ENCODE data around the gene CACNB4. TPM values are rescaled to one million over a fixed set of nuclear protein-coding genes. Genes with fewer than 3 reads are reported as not detected.
"Not testable (repeated sequence)": the region's sequence is repeated elsewhere in the genome, so short reads cannot be mapped to it uniquely, and the experiment has no call there.

CACNB4 gene
- polyA plus RNA-seq, 1 donor from 2014 or later, result 29.0 TPM

DNA sequence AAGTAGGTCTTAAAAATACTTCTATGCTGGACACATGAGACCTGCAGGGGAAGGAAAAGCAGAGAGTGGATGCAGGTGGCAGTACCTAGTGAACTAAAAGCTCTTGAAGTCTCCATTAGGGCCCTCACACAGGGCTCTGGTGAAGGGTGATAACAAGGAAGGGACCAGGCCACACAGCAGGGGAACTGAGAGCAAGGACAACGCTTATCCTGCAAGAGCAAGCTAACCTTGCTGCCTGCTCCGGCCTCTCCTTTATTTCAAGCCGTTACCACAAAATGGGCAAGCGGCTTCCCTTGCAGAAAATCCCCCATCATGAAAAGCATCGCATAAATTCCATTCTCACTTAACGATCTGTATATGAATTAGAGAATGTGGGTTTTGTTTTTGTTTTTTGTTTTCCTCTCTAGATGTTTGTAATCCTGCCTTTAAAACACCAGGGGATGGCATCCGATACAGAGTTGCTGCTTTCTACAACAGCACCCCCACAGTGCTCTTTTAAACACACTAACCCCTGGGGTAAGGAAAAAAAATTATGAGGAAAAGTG is 64.5 kb downstream of the CACNB4 start:
- no peak overlapping the region for H3K9ac ChIP-seq (ENCODE audit: low read length)
- no peak overlapping the region for H3K4me2 ChIP-seq (ENCODE audit: low read length)

DNA sequence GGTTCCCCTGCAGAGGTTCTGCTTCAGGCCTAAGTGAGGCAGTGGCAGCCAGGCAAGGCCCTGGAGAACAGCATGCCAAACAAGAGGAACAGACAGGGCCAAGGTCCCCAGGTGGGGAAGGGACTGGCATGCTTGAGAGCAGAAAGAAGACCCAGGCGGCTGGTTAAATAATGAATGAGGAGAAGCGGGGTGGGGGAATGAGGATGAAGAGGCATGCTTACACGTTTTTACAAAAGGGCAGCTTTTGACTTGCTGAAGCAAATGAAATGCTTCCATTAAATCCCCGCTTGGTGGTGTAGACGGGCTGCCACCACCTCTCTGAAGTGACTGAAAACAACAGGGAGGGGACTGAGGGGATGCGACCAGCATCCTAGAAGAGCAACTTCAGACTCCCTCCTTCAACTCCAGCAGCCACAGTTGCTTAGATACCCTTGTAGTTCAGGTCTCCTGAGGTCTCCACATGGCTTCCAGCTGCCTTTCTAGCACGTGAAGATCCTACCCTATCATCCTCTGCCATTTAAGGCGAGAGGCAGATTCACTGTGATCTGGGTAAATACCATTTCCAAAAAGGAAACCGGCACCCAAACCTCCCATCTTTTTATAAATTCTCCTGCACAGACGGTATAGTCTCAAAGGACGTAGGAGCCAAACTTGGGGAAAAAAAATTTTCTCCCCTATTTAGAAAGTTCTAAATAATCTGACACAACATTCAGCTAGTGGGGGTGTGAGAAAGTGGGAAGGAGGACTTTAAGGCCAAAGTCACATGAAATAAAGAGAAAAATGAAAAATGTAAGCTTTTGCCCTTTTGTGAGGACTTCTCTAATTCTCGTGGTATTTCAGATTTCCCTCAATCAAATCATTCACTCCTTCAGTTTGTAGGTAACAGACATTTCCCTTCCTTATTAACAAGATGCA is 65.6 kb downstream of the CACNB4 start:
- no peaks in the 10 kb centered on the region for H3F3A ChIP-seq (ENCODE audit: insufficient read depth, low read length, poor library complexity, severe bottlenecking)
- H3K36me3 ChIP-seq (ENCODE audit: insufficient read depth, low read length), result no peaks in the 10 kb centered on the region
- no peak overlapping the region for H3K9ac ChIP-seq (ENCODE audit: low read length)
- no peaks in the 10 kb centered on the region for H3K9me3 ChIP-seq (ENCODE audit: low read length)
- no peaks in the 10 kb centered on the region for H3K27me3 ChIP-seq (ENCODE audit: insufficient read depth, low read depth, low read length)
- H3K4me2 ChIP-seq (ENCODE audit: low read length), result no peak overlapping the region
- no peaks in the 10 kb centered on the region for H3K9me2 ChIP-seq (ENCODE audit: insufficient read depth, low read length)
- no peak overlapping the region for H3K27ac ChIP-seq (ENCODE audit: low read length)
- no peaks in the 10 kb centered on the region for H4K20me1 ChIP-seq (ENCODE audit: insufficient read depth)
- TF ChIP-seq MXI1 (conservative IDR thresholded peaks at IDR 0.05; ENCODE audit: poor library complexity, severe bottlenecking), result no peak
- TF ChIP-seq TAF1 (IDR thresholded peaks at IDR 0.05; ENCODE audit: low read depth), result no peak
- H3K79me2 ChIP-seq (replicated peaks; ENCODE audit: insufficient read depth, low read length), result no peaks in the 10 kb centered on the region
- no peak overlapping the region for H3K4me3 ChIP-seq (ENCODE audit: low read length)
- no peak overlapping the region for H2AFZ ChIP-seq (ENCODE audit: low read depth, low read length)

More for the DNA sequence above, 64.5 kb downstream of the CACNB4 start:
- no peak for TF ChIP-seq EP300 (conservative IDR thresholded peaks at IDR 0.05; ENCODE audit: poor library complexity, severe bottlenecking)
- no peak for TF ChIP-seq EZH2 (IDR thresholded peaks at IDR 0.05; ENCODE audit: borderline replicate concordance, insufficient read depth, low read length, poor library complexity, severe bottlenecking)
- no peak for TF ChIP-seq SMC3 (conservative IDR thresholded peaks at IDR 0.05; ENCODE audit: poor library complexity)
- no peak overlapping the region for H3K27ac ChIP-seq (ENCODE audit: low read length)
- H2AFZ ChIP-seq (ENCODE audit: low read depth, low read length), result no peak overlapping the region
- H3K79me2 ChIP-seq (replicated peaks; ENCODE audit: insufficient read depth, low read length), result no peaks in the 10 kb centered on the region
- no peak overlapping the region for H3K4me3 ChIP-seq (ENCODE audit: low read length)
- H3K9me3 ChIP-seq (ENCODE audit: low read length), result no peaks in the 10 kb centered on the region
- H3K36me3 ChIP-seq (ENCODE audit: insufficient read depth, low read length), result no peaks in the 10 kb centered on the region
- no peaks in the 10 kb centered on the region for H3K9me2 ChIP-seq (ENCODE audit: insufficient read depth, low read length)
- no peaks in the 10 kb centered on the region for H3K27me3 ChIP-seq (ENCODE audit: insufficient read depth, low read depth, low read length)
- no peaks in the 10 kb centered on the region for H3F3A ChIP-seq (ENCODE audit: insufficient read depth, low read length, poor library complexity, severe bottlenecking)
- no peaks in the 10 kb centered on the region for H4K20me1 ChIP-seq (ENCODE audit: insufficient read depth)

DNA sequence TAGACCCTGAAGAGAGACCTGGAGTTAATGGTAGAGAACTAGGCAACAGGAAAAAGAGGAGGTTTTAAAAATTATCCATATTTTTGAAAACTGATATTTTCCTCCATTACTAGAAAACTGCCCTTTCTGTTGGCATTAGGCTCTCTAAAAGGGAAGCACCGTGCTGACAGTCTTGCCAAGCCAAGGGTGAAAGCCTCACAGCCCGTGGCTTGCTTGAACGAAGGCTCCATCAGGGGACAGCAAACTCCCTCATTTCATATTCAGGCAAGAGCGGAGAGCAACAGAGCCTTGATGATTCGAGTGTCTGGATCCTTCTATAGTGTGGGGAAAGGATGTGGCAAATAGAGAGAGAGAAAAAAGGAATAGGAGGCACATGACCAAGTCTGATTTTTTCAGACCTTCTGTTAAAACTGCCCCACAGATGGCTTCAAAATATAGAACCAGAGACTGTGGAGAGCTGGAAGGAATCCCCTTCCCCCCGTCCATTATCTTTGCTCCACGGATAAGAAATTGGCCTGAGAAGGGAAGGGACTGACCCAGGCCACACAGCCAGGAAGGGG is 67.0 kb downstream of the CACNB4 start:
- Histone ChIP-seq H3K36me3 (ENCODE audit: insufficient read depth, low read length) (no peaks in the 10 kb centered on the region), H3K9me3 (ENCODE audit: low read length) (no peaks in the 10 kb centered on the region), H4K20me1 (ENCODE audit: insufficient read depth) (no peaks in the 10 kb centered on the region), H3K27ac (ENCODE audit: low read length) (no peak overlapping the region), H3K79me2 (replicated peaks; ENCODE audit: insufficient read depth, low read length) (no peaks in the 10 kb centered on the region), H3K9ac (ENCODE audit: low read length) (no peak overlapping the region), H3K4me2 (ENCODE audit: low read length) (no peak overlapping the region), H3K9me2 (ENCODE audit: insufficient read depth, low read length) (no peaks in the 10 kb centered on the region), H3K4me3 (ENCODE audit: low read length) (no peak overlapping the region), H2AFZ (ENCODE audit: low read depth, low read length) (no peak overlapping the region), H3F3A (ENCODE audit: insufficient read depth, low read length, poor library complexity, severe bottlenecking) (no peaks in the 10 kb centered on the region), H3K27me3 (ENCODE audit: insufficient read depth, low read depth, low read length) (no peaks in the 10 kb centered on the region)
- TF ChIP-seq, protein P1, sequence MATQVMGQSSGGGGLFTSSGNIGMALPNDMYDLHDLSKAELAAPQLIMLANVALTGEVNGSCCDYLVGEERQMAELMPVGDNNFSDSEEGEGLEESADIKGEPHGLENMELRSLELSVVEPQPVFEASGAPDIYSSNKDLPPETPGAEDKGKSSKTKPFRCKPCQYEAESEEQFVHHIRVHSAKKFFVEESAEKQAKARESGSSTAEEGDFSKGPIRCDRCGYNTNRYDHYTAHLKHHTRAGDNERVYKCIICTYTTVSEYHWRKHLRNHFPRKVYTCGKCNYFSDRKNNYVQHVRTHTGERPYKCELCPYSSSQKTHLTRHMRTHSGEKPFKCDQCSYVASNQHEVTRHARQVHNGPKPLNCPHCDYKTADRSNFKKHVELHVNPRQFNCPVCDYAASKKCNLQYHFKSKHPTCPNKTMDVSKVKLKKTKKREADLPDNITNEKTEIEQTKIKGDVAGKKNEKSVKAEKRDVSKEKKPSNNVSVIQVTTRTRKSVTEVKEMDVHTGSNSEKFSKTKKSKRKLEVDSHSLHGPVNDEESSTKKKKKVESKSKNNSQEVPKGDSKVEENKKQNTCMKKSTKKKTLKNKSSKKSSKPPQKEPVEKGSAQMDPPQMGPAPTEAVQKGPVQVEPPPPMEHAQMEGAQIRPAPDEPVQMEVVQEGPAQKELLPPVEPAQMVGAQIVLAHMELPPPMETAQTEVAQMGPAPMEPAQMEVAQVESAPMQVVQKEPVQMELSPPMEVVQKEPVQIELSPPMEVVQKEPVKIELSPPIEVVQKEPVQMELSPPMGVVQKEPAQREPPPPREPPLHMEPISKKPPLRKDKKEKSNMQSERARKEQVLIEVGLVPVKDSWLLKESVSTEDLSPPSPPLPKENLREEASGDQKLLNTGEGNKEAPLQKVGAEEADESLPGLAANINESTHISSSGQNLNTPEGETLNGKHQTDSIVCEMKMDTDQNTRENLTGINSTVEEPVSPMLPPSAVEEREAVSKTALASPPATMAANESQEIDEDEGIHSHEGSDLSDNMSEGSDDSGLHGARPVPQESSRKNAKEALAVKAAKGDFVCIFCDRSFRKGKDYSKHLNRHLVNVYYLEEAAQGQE (IDR thresholded peaks at IDR 0.05; ENCODE audit: borderline replicate concordance), result no peak
- TF ChIP-seq MXI1 (conservative IDR thresholded peaks at IDR 0.05; ENCODE audit: poor library complexity, severe bottlenecking) (no peak), RAD21 (conservative IDR thresholded peaks at IDR 0.05) (no peak), EZH2 (IDR thresholded peaks at IDR 0.05; ENCODE audit: borderline replicate concordance, insufficient read depth, low read length, poor library complexity, severe bottlenecking) (no peak), TAF1 (IDR thresholded peaks at IDR 0.05; ENCODE audit: low read depth) (no peak), SMC3 (conservative IDR thresholded peaks at IDR 0.05; ENCODE audit: poor library complexity) (no peak), POLR2AphosphoS5 (IDR thresholded peaks at IDR 0.05) (no peak), EP300 (conservative IDR thresholded peaks at IDR 0.05; ENCODE audit: poor library complexity, severe bottlenecking) (no peak)
- TF ChIP-seq, protein P2, sequence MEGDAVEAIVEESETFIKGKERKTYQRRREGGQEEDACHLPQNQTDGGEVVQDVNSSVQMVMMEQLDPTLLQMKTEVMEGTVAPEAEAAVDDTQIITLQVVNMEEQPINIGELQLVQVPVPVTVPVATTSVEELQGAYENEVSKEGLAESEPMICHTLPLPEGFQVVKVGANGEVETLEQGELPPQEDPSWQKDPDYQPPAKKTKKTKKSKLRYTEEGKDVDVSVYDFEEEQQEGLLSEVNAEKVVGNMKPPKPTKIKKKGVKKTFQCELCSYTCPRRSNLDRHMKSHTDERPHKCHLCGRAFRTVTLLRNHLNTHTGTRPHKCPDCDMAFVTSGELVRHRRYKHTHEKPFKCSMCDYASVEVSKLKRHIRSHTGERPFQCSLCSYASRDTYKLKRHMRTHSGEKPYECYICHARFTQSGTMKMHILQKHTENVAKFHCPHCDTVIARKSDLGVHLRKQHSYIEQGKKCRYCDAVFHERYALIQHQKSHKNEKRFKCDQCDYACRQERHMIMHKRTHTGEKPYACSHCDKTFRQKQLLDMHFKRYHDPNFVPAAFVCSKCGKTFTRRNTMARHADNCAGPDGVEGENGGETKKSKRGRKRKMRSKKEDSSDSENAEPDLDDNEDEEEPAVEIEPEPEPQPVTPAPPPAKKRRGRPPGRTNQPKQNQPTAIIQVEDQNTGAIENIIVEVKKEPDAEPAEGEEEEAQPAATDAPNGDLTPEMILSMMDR (IDR thresholded peaks at IDR 0.05; ENCODE audit: poor library complexity, severe bottlenecking), result no peak

DNA sequence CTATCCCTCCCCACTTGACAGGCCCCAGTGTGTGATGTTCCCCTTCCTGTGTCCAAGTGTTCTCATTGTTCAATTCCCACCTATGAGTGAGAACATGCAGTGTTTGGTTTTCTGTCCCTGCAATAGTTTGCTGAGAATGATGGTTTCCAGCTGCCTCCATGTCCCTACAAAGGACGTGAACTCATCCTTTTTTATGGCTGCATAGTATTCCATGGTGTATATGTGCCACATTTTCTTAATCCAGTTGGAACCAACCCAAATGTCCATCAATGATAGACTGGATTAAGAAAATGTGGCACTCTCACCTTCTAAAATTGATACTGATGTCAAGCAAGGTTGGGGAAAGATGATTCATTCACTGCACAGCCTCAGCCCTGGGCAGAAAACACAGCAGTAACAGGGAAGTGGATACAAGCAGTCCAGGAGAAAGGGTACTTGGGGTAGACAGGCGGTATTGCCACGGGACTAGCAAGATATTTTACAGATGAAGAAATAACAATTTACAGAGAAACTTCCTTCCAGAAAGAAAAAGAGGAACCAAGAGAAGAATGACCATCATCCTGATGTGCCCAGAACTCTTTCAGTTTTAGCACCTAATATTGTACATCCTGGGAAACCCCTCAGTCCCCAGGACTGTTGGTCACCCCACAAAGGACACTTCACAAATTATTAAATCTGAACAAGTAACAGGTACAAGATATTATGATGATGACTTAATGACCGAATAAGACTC is 68.1 kb downstream of the CACNB4 start:
- H2AFZ ChIP-seq (ENCODE audit: low read depth, low read length); H3F3A ChIP-seq (ENCODE audit: insufficient read depth, low read length, poor library complexity, severe bottlenecking); H3K4me3 ChIP-seq (ENCODE audit: low read length); H3K36me3 ChIP-seq (ENCODE audit: insufficient read depth, low read length); H3K9ac ChIP-seq (ENCODE audit: low read length); H3K9me2 ChIP-seq (ENCODE audit: insufficient read depth, low read length); H3K27ac ChIP-seq (ENCODE audit: low read length); H4K20me1 ChIP-seq (ENCODE audit: insufficient read depth); H3K79me2 ChIP-seq (replicated peaks; ENCODE audit: insufficient read depth, low read length); H3K4me2 ChIP-seq (ENCODE audit: low read length); H3K9me3 ChIP-seq (ENCODE audit: low read length); H3K27me3 ChIP-seq (ENCODE audit: insufficient read depth, low read depth, low read length): not testable (repeated sequence)
